ENCODE measurements around the gene RUNX1. TPM values are rescaled to one million over a fixed set of nuclear protein-coding genes. Genes with fewer than 3 reads are reported as not detected.

RUNX1 gene
- total RNA-seq, 6 experiments from 2014 or later, result 2.9 to 18.3 (median 4.3) TPM

GRCh38 chr21:35091496-35091895 lies 42.4 kb upstream of the RUNX1 start:
- Histone ChIP-seq H3K27ac (no peak overlapping the region), H3K4me1 (no peaks in the 10 kb centered on the region), H3K27me3 (no peaks in the 10 kb centered on the region), H3K9me3 (no peaks in the 10 kb centered on the region), H3K4me3 (no peak overlapping the region), H3K36me3 (no peaks in the 10 kb centered on the region)
- intact Hi-C loops (cut with DNase I), result no loop called here
- TF ChIP-seq POLR2A (IDR thresholded peaks at IDR 0.05), result no peak
- TF ChIP-seq CTCF (IDR thresholded peaks at IDR 0.05), result no peak
- ATAC-seq, result no peak
- WGBS (ENCODE audit: insufficient coverage, low coverage, low lambda C conversion rate, missing lambda C conversion rate), result 83% methylated on average over 2 of the region's 3 CpGs
- no peak for DNase-seq

GRCh38 chr21:35090403-35090802 lies 41.3 kb upstream of the RUNX1 start:
- no peak for ATAC-seq

GRCh38 chr21:35088319-35088771 lies 39.2 kb upstream of the RUNX1 start:
- Histone ChIP-seq H3K36me3 (no peaks in the 10 kb centered on the region), H3K27me3 (no peaks in the 10 kb centered on the region), H3K4me1 (no peaks in the 10 kb centered on the region), H3K9me3 (no peaks in the 10 kb centered on the region), H3K4me3 (no peak overlapping the region), H3K27ac (no peak overlapping the region)
- WGBS (ENCODE audit: insufficient coverage, low coverage, low lambda C conversion rate, missing lambda C conversion rate), result 71% methylated on average over 2 of the region's 2 CpGs
- intact Hi-C loops (cut with DNase I), result no loop called here
- DNase-seq (no peak), ATAC-seq (no peak)
- TF ChIP-seq POLR2A (IDR thresholded peaks at IDR 0.05), result no peak
- TF ChIP-seq CTCF (IDR thresholded peaks at IDR 0.05), result no peak

More at GRCh38 chr21:35090403-35090802, 41.3 kb upstream of the RUNX1 start:
- TF ChIP-seq POLR2A (IDR thresholded peaks at IDR 0.05) (no peak), CTCF (IDR thresholded peaks at IDR 0.05) (no peak)
- H3K27ac ChIP-seq, result no peak overlapping the region
- no peaks in the 10 kb centered on the region for H3K36me3 ChIP-seq
- intact Hi-C loops (cut with DNase I), result no loop called here
- WGBS (ENCODE audit: insufficient coverage, low coverage, low lambda C conversion rate, missing lambda C conversion rate), result 62% methylated on average over 4 of the region's 4 CpGs
- no peaks in the 10 kb centered on the region for H3K4me1 ChIP-seq
- no peaks in the 10 kb centered on the region for H3K27me3 ChIP-seq
- DNase-seq, result no peak
- no peaks in the 10 kb centered on the region for H3K9me3 ChIP-seq
- H3K4me3 ChIP-seq, result no peak overlapping the region

GRCh38 chr21:35086357-35086756 lies 37.3 kb upstream of the RUNX1 start:
- Histone ChIP-seq H3K4me3 (no peak overlapping the region), H3K36me3 (no peaks in the 10 kb centered on the region), H3K27me3 (no peaks in the 10 kb centered on the region), H3K27ac (no peak overlapping the region), H3K4me1 (no peaks in the 10 kb centered on the region), H3K9me3 (no peaks in the 10 kb centered on the region)
- TF ChIP-seq CTCF (IDR thresholded peaks at IDR 0.05) (no peak), POLR2A (IDR thresholded peaks at IDR 0.05) (no peak)
- intact Hi-C loops (cut with DNase I), result no loop called here
- DNase-seq, result no peak
- no peak for ATAC-seq
- WGBS (ENCODE audit: insufficient coverage, low coverage, low lambda C conversion rate, missing lambda C conversion rate), result 42% methylated on average over 2 of the region's 2 CpGs

- WGBS (ENCODE audit: insufficient coverage, low coverage, low lambda C conversion rate, missing lambda C conversion rate), result 35% methylated on average over 3 of the region's 3 CpGs
- ATAC-seq, result no peak
- Histone ChIP-seq H3K27ac (no peak overlapping the region), H3K4me1 (no peaks in the 10 kb centered on the region), H3K4me3 (no peak overlapping the region), H3K36me3 (no peaks in the 10 kb centered on the region), H3K27me3 (no peaks in the 10 kb centered on the region), H3K9me3 (no peaks in the 10 kb centered on the region)
- TF ChIP-seq POLR2A (IDR thresholded peaks at IDR 0.05), result no peak
- no peak for TF ChIP-seq CTCF (IDR thresholded peaks at IDR 0.05)
- no peak for DNase-seq
- intact Hi-C loops (cut with DNase I), result no loop called here
Observed at GRCh38 chr21:35084869-35085268, 35.8 kb upstream of the RUNX1 start.

Measured in right lobe of liver (tissue), 6 donors.